ENCODE results near the gene C17orf107.

GRCh38 chr17:4863321-4863720, 36.0 kb upstream of the C17orf107 start:
- no peak for TF ChIP-seq CTCF (IDR thresholded peaks at IDR 0.05)
- TF ChIP-seq POLR2A (IDR thresholded peaks at IDR 0.05): no peak
